Right cardiac atrium (tissue), 5 donors: ENCODE results near the gene ITGA2. TPM values are rescaled to one million over a fixed set of nuclear protein-coding genes. Genes with fewer than 3 reads are reported as not detected.

Source experiments
- ATAC-seq, 2 donors: fragments of 200-7000 bp; cut with Tn5 transposase; one replicate each; pipeline versions ENCODE4 v1.8.0 to v1.9.1; 2020; ENCODE audit warnings: moderate library complexity in 2 of 2, mild to moderate bottlenecking in 1 of 2
- DNase-seq, 3 donors: peaks; one replicate each; pipeline ENCODE4 v3.0.0-alpha.2; 2020
- H3K27ac ChIP-seq: one replicate; pipeline ENCODE4 v1.5.1; 2013; ENCODE audit warnings: mild to moderate bottlenecking, low read length, control low read depth, moderate library complexity
- H3K27me3 ChIP-seq: one replicate; pipeline ENCODE4 v1.6.1; 2013; ENCODE audit not compliant: control insufficient read depth, insufficient read depth
- H3K4me1 ChIP-seq: one replicate; pipeline ENCODE4 v1.6.1; 2013; ENCODE audit warnings: low read length; ENCODE audit not compliant: control insufficient read depth, insufficient read depth
- H3K4me3 ChIP-seq: one replicate; pipeline ENCODE4 v1.5.1; 2013; ENCODE audit warnings: low read length, control low read depth
- H3K9me3 ChIP-seq: one replicate; pipeline ENCODE4 v1.6.1; 2013; ENCODE audit warnings: low read length; ENCODE audit not compliant: control insufficient read depth
- WGBS: extraction: QIAGEN DNeasy Blood & Tissue Kit; methylation state at CpG from one replicate; pipeline ENCODE4 v1.1.7; 2013; 5-methylcytosine and 5-hydroxymethylcytosine counted together
- intact Hi-C, 4 donors: fragments of 100-400 bp; cut with DNase I; formaldehyde crosslinking; loops; one replicate each; pipeline versions ENCODE4 v1.11.0 to v1.14.0; 2022 to 2023
- polyA plus RNA-seq: library from polyadenylated mRNA; stranded (reverse); fragments of 200-250 nt; gene quantifications from one replicate; pipeline ENCODE4 v1.2.3, GENCODE V29; 2013
- total RNA-seq, 4 donors: library from RNA; stranded (reverse); fragmentation: NEBNext Ultra II Directional; extraction: Animal tissue kit (Norgen Biotek cat#: 25700); gene quantifications; one replicate each; pipeline ENCODE4 v1.2.1, GENCODE V29; 2021
- donor health status: healthy with polysubstance abuse.
- donor health status: DM: no; HTN: yes; CAD: no.
- donor health status: DM: no; HTN: no; CAD: no.
- donor health status: DM: no; HTN: yes; CAD: no; lungs with severe emphysema.
- donor health status: DM: yes; HTN: yes; CAD: no.

The ITGA2 gene
- total and polyA plus RNA-seq, 5 donors = 0.50 to 5.2 (median 1.7) TPM

- no peak overlapping the region for H3K27ac ChIP-seq
- 98% methylated on average over 1 of the region's 1 CpG for WGBS
- intact Hi-C loops = no loop called here
- no peaks in the 10 kb centered on the region for H3K4me1 ChIP-seq
- no peak overlapping the region for H3K4me3 ChIP-seq
- H3K9me3 ChIP-seq = no peaks in the 10 kb centered on the region
- ATAC-seq (no peak), DNase-seq (no peak)
- H3K27me3 ChIP-seq = no peaks in the 10 kb centered on the region
These were observed 131.0 kb downstream of the ITGA2 start for GRCh38 chr5:53120165-53120564.

GRCh38 chr5:53123702-53124101, 134.6 kb downstream of the ITGA2 start:
- no peaks in the 10 kb centered on the region for H3K4me1 ChIP-seq
- no peaks in the 10 kb centered on the region for H3K9me3 ChIP-seq
- H3K4me3 ChIP-seq = no peak overlapping the region
- ATAC-seq (no peak), DNase-seq (no peak)
- H3K27me3 ChIP-seq = no peaks in the 10 kb centered on the region
- intact Hi-C loops = no loop called here
- H3K27ac ChIP-seq = no peak overlapping the region

GRCh38 chr5:53126521-53126920, 137.4 kb downstream of the ITGA2 start:
- H3K4me1 ChIP-seq = no peaks in the 10 kb centered on the region
- H3K27ac ChIP-seq = no peak overlapping the region
- 89% methylated on average over 3 of the region's 3 CpGs for WGBS
- intact Hi-C loops = no loop called here
- no peaks in the 10 kb centered on the region for H3K27me3 ChIP-seq
- ATAC-seq (no peak), DNase-seq (no peak)
- no peak overlapping the region for H3K4me3 ChIP-seq
- no peaks in the 10 kb centered on the region for H3K9me3 ChIP-seq

GRCh38 chr5:53127107-53127506, 138.0 kb downstream of the ITGA2 start:
- 0% methylated on average over 1 of the region's 1 CpG for WGBS

GRCh38 chr5:53128481-53128880, 139.3 kb downstream of the ITGA2 start:
- intact Hi-C loops = no loop called here
- H3K4me1 ChIP-seq = no peaks in the 10 kb centered on the region
- H3K9me3 ChIP-seq = no peaks in the 10 kb centered on the region
- H3K27ac ChIP-seq = no peak overlapping the region
- 81% methylated on average over 1 of the region's 1 CpG for WGBS
- no peak overlapping the region for H3K4me3 ChIP-seq
- ATAC-seq (no peak), DNase-seq (no peak)
- H3K27me3 ChIP-seq = no peaks in the 10 kb centered on the region

More at GRCh38 chr5:53127107-53127506, 138.0 kb downstream of the ITGA2 start:
- DNase-seq = no peak
- no peak for ATAC-seq
- intact Hi-C loops = no loop called here
- Histone ChIP-seq H3K4me1 (no peaks in the 10 kb centered on the region), H3K27me3 (no peaks in the 10 kb centered on the region), H3K4me3 (no peak overlapping the region), H3K9me3 (no peaks in the 10 kb centered on the region), H3K27ac (no peak overlapping the region)

GRCh38 chr5:53130266-53130665, 141.1 kb downstream of the ITGA2 start:
- no peak overlapping the region for H3K27ac ChIP-seq
- no peak overlapping the region for H3K4me3 ChIP-seq
- intact Hi-C loops = no loop called here
- DNase-seq = no peak
- ATAC-seq = peak in 1 of 2 donors; percentile 61
- H3K9me3 ChIP-seq = no peaks in the 10 kb centered on the region
- H3K4me1 ChIP-seq = no peaks in the 10 kb centered on the region
- WGBS = 31% methylated on average over 2 of the region's 2 CpGs
- no peaks in the 10 kb centered on the region for H3K27me3 ChIP-seq

- H3K27me3 ChIP-seq = no peaks in the 10 kb centered on the region
- no peak overlapping the region for H3K4me3 ChIP-seq
- no peaks in the 10 kb centered on the region for H3K4me1 ChIP-seq
- ATAC-seq (no peak), DNase-seq (no peak)
- no peaks in the 10 kb centered on the region for H3K9me3 ChIP-seq
- no peak overlapping the region for H3K27ac ChIP-seq
- WGBS = 83% methylated on average over 1 of the region's 1 CpG
- intact Hi-C loops = no loop called here
These were observed 143.9 kb downstream of the ITGA2 start for GRCh38 chr5:53133020-53133419.

Other genes starting within 250 kb of the ITGA2 start
- gene ITGA1, start 201.4 kb upstream of the ITGA2 start, total RNA-seq = 10 to 100 TPM; 22.2 to 42.4 (median 29.4) TPM
- gene ITGA1, start 201.4 kb upstream of the ITGA2 start, polyA plus RNA-seq = 6.6 TPM
- gene PELO, start 201.4 kb upstream of the ITGA2 start, total RNA-seq = 10 to 100 TPM; 19.1 to 24.3 (median 20.2) TPM
- 7.9 TPM for gene PELO, start 201.4 kb upstream of the ITGA2 start, polyA plus RNA-seq
- gene MOCS2, start 120.4 kb downstream of the ITGA2 start, total RNA-seq = 10 to 100 TPM; 77.9 to 86.5 (median 83.6) TPM
- gene MOCS2, start 120.4 kb downstream of the ITGA2 start, polyA plus RNA-seq = 124 TPM